IgD-negative memory B cell (primary cell): ENCODE measurements around the gene NYAP1. TPM values are rescaled to one million over a fixed set of nuclear protein-coding genes. Genes with fewer than 3 reads are reported as not detected.
"Not testable (repeated sequence)": the region's sequence is repeated elsewhere in the genome, so short reads cannot be mapped to it uniquely, and the experiment has no call there.

Experiments
- H3K27ac Mint-ChIP-seq, 3 donors: one replicate each; pipeline ENCODE4 v1.8.0; 2020 to 2022; ENCODE audit warnings: mild to moderate bottlenecking in 3 of 3, mixed read lengths in 3 of 3, moderate library complexity in 1 of 3
- H3K27me3 Mint-ChIP-seq: one replicate; pipeline ENCODE4 v1.8.0; 2021; ENCODE audit warnings: mixed read lengths
- H3K36me3 Mint-ChIP-seq: one replicate; pipeline ENCODE4 v1.8.0; 2020; ENCODE audit warnings: mild to moderate bottlenecking, mixed read lengths
- H3K4me1 Mint-ChIP-seq, 3 donors: one replicate each; pipeline ENCODE4 v1.8.0; 2020 to 2022; ENCODE audit warnings: mixed read lengths in 3 of 3, mild to moderate bottlenecking in 1 of 3
- H3K4me3 Mint-ChIP-seq, 4 donors: one replicate each; pipeline ENCODE4 v1.8.0; 2020 to 2022; ENCODE audit warnings: mild to moderate bottlenecking in 4 of 4, mixed read lengths in 4 of 4, moderate library complexity in 3 of 4
- H3K9me3 Mint-ChIP-seq, 3 donors: one replicate each; pipeline ENCODE4 v1.8.0; 2020 to 2021; ENCODE audit warnings: mixed read lengths in 3 of 3, mild to moderate bottlenecking in 1 of 3
- polyA plus RNA-seq: library from polyadenylated mRNA; unstranded; fragments of 300-500 nt; fragmentation: Illumina TruSeq; gene quantifications from one replicate; pipeline ENCODE4 v1.2.3, GENCODE V29; 2021

The NYAP1 gene
- not detected for polyA plus RNA-seq

DNA sequence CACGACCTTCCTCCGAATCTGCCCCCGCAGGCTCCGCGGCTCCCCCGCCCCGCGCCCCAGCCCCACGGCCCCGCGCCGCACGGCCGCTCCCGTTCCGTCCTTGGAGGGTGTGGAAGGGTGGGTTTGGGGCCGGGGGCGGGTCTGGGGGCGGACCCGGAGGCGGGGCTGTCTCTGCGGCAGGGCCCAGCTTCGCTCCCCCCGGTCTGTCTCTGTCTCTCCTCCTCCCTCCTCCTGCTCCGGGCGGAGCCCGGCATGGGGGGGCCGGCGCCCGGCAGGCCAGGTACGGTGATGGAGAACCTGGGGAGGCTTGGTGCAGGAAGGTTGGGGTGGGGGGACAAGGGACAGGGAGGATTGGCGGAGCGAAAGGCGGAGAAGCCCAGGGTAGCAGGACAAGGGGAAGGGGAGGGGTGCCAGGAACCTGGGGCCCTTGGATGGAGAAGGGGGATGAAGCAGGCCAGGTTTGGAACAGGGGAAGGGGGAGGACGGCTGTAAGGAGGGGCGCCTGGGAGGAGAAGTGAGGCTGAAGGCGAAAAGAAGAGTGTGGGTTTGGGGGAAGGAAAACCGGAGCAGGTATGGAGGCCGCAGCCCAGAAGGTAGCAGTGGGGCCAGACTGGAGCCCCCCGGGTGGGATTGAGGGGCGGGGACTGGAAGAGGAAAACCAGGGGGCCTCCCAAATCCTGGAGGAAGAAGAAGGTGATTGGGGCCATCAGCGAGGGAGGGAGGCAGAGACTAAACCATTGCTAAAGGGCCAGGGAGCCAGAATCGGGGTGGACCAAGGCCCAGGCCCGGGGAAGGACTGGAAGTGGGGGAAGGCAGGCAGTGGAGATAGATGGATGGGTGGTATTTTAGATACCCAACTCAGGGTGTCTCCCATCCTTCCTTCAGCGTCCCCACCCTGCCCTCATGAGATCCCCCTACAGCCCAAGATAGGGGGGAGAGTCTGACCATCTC is at the start of gene NYAP1:
NYAP1 (plus strand) TSS at position 206 of the 951 bp plus-strand sequence. CDS start 1,385 bp downstream, outside the sequence.
- H3K36me3 Mint-ChIP-seq, result no peaks in the 10 kb centered on the region
- H3K4me3 Mint-ChIP-seq, result peak within 1 kb of the TSS; percentile 77 to 89 (median 85)
- no peaks in the 10 kb centered on the region for H3K9me3 Mint-ChIP-seq
- peaks cover 4 to 9% (median 5%) of the 10 kb centered on the region in 3 donors for H3K4me1 Mint-ChIP-seq
- peak within 1 kb of the TSS in 1 of 3 donors; percentile 2 for H3K27ac Mint-ChIP-seq
- H3K27me3 Mint-ChIP-seq, result peaks cover 7% of the 10 kb centered on the region

DNA sequence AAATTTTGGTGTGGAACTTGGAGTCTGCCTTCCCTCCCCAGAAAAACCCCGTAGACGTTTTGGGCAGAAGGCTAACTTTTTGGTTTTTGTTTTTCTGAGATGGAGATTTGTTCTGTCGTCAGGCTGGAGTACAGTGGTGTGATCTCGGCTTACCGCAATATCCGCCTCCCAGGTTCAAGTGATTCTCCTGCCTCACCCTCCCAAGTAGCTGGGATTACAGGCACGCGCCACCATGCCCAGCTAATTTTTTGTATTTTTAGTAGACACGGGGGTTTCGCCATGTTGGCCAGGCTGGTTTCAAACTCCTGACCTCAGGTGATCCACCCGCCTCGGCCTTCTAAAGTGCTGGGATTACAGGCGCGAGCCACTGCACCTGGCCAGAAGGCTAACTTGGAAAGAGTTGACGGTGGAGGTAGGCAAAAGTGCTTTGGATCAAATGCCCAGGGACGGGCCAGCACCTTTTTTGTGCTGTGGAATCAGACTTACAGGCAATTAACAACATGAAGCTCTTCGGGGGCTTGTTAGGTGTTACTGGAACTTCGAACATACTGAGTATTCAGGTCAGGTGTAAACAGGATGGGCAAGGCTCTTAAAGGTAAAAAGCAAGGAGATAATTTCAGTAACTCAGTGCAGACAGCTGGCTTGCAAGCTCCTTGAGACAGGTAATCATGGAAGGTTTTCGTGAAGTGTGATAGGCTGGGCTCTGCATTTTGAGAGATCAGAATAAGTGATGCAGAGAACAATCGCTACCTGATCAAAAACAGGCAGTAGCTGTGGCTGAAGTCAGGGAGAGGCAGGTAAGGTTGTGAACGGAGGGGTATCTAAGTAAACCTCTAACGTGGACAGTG is 49.2 kb upstream of the NYAP1 start:
- Mint-ChIP-seq H3K27ac (peak overlapping the region; percentile 90 to 99 (median 91)), H3K36me3 (peaks cover 3% of the 10 kb centered on the region), H3K27me3 (no peaks in the 10 kb centered on the region), H3K4me3 (peak overlapping the region; percentile 84 to 95 (median 88)), H3K9me3 (no peaks in the 10 kb centered on the region), H3K4me1 (peaks cover 14 to 35% (median 30%) of the 10 kb centered on the region in 3 donors)

DNA sequence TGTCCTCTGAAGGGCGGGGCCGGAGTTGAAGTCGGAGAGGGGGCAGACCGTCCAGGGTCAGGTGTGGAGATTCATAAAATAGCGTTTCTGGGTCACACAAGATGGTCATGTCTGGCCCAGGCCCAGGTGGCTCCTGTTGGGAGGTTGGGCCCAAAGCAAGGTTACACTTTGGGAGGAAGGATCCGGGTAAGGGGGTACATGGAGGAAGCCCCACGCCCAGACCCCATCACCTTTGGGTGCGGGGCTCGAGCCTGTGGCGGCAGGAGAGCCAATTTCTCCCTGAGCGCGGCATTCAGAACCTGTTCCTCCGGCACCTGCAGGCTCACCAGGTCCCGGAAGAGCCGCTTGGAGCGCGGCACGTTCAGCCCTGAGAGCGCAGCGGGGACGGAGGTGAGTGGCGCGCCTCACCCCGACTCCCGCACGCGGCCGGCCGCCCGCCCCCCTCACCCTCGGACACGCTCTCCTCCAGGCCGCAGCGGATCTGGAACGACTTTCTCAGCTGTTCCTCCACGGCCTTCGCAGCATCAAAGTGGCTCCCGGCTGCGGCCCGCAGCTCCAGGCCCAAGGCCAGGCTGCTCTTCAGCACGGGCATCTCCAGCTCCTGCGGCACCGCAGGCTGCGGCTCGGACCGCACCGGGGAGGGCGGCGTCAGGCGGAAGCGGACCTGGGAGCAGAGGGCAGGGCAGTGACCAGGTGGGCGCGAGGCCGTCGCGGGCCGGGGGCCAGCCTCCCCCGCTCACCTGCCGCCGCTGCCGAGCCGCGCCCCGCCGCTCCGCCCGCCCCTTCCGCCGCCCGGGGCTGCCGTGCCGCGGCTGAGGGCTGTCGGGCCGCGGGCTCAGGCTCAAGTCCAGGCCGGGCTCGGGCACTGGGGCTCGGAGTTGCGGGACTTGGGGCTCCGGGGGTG is 48.1 kb upstream of the NYAP1 start:
- Mint-ChIP-seq H3K4me3 (peak overlapping the region; percentile 85 to 99 (median 96)), H3K4me1 (peaks cover 11 to 32% (median 27%) of the 10 kb centered on the region in 3 donors), H3K36me3 (peaks cover 3% of the 10 kb centered on the region), H3K9me3 (no peaks in the 10 kb centered on the region), H3K27ac (peak overlapping the region; percentile 91 to 99 (median 95)), H3K27me3 (no peaks in the 10 kb centered on the region)

DNA sequence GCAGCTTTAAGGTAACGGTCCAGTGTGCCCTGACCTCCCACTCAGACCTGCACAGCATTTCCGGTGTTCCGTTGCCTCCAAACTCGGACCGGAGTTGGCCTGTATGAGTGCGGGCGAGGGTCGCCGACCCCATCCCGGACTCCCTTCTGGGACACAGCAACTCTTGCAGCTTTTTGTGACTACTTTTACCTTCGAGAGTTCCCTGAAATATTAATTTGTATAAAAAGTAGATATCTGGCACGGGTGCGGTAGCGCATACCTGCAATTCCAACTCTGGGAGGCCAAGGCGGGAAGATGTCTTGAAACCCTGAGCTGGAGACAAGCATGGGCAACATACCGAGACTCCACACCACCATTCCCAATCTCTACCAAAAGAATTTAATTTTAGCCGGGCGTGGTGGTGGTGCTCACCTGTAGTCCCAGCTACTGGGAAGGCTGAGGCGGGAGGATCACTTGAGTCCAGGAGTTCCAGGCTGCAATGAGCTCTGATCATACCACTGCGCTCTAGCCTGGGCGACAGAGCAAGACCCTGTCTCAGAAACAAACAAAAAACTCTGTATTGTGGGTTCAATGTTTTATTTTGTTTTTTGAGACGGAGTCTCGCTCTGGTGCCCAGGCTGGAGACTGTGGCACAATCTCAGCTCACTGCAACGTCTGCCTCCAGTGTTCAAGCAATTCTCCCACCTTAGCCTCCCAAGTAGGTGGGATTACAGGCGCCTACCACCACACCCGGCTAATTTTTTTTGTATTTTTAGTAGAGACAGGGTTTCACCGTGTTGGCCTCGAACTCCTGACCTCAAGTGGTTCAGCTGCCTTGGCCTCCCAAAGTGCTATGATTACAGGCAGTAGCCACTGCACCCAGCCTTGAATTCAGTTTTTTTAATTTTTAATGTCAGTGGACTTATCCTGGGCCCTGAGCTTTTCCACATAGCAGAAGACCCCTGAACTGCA is 46.3 kb upstream of the NYAP1 start:
- Mint-ChIP-seq H3K36me3 (peaks cover 3% of the 10 kb centered on the region), H3K27me3 (no peaks in the 10 kb centered on the region), H3K4me3 (peak overlapping the region; percentile 8 to 99 (median 73)), H3K4me1 (peaks cover 11 to 21% (median 21%) of the 10 kb centered on the region in 3 donors), H3K27ac (peak overlapping the region in 2 of 3 donors; percentile 19 to 99), H3K9me3 (no peaks in the 10 kb centered on the region)

DNA sequence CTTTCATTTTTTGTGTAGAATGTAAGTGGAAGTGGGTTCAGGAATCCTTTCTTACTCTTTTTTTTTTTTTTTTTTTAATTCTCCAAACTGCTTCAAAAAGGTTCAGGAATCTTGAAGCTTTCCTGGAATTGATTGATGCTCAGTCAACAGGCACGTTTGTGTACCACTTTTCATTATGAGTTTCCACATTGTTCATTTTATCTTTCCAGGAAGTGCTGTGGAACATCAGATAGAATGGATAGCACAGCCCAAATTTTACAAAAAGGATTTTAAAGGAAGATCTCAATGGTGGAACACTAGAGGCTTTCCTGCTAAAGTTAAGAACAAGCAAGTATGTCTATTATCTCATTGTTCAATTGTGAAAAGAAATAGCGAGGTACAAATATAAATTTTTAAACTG is 45.6 kb upstream of the NYAP1 start:
- Mint-ChIP-seq H3K9me3 (no peaks in the 10 kb centered on the region), H3K27me3 (no peaks in the 10 kb centered on the region), H3K36me3 (peaks cover 3% of the 10 kb centered on the region), H3K27ac (peak overlapping the region in 2 of 3 donors; percentile 19 to 99), H3K4me1 (peaks cover 11 to 19% (median 18%) of the 10 kb centered on the region in 3 donors), H3K4me3 (peak overlapping the region in 2 of 4 donors; percentile 22 to 54)

DNA sequence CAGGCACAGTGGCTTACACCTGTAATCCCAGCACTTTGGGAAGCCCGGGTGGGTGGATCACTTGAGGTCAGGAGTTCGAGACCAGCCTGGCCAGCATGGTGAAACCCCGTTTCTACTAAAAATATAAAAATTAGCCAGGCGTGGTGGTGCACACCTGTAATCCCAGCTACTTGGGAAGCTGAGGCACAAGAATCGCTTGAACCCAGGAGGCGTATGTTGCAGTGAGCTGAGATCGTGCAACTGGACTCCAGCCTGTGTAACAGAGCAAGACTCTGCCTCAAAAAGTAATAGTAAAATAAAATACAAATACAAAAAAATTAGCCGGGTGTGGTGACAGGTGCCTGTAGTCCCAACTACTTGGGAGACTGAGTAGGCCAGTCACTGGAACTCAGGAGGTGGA is 45.0 kb upstream of the NYAP1 start:
- H3K9me3 Mint-ChIP-seq, H3K27ac Mint-ChIP-seq, H3K27me3 Mint-ChIP-seq, H3K36me3 Mint-ChIP-seq: not testable (repeated sequence)
- Mint-ChIP-seq H3K4me1 (peaks cover 11 to 17% (median 16%) of the 10 kb centered on the region in 3 donors), H3K4me3 (peak overlapping the region in 1 of 4 donors; percentile 26)

DNA sequence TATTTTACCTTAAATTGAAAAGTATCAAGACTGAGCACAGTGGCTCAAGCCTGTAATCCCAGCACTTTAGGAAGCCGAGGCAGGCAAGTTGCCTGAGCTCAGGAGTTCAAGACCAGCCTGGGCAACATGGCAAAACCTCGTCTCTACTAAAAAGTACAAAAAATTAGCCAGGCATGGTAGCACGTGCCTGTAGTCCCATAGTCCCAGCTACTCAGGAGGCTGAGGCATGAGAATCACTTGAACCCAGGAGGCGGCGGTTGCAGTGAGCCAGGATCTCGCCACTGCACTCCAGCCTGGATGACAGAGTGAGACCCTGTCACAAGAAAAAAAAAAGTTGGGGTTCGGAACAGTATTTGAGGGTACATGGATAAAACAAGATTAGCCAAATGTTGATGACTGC is 44.5 kb upstream of the NYAP1 start:
- peak overlapping the region in 1 of 4 donors; percentile 26 for H3K4me3 Mint-ChIP-seq
- H3K27ac Mint-ChIP-seq, result not testable (repeated sequence)

DNA sequence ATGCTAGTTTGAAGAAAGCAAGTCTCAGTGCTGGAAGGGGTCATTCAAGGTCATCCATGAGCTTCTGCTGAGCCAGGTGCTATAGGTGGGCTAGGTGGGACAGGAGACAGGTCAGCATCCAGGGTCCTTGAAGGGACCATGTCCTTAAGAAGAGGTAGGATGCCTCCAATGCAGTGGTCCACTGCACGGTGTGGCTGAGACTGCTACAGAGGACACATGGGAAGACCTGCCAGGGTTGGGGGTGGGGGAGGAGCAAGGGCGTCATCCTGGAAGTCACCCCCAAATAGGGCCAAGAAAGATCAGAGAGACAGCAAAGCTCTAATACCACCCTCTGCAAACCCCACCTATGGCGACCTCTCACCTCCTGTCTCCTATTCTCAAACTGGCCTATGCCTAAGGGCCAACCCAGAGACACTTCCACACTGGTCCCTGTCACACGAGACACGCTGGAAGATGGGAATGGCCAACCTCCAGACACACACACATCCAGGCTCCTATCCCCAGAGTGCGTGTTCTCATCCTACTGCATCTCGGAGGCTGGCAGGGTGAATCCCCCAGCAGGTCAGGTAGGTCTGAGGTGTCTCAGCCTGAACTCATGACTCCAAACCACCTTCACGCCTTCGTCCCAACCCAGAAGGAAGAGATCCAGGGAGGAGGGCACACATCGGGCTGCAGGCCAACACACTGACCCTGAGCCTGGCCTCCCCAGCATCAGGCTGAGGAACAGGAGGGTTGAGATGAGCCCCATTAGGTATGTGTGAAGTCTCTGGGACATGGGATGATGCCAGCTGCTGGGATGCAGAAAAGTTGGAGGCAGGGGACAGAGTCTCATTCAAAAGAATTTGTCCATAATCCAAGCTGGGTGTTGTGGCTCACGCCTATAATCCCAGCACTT is 41.8 kb upstream of the NYAP1 start:
- no peak overlapping the region for H3K27ac Mint-ChIP-seq
- H3K4me1 Mint-ChIP-seq, result peaks cover 0 to 9% (median 6%) of the 10 kb centered on the region in 3 donors
- no peaks in the 10 kb centered on the region for H3K9me3 Mint-ChIP-seq
- no peaks in the 10 kb centered on the region for H3K36me3 Mint-ChIP-seq
- peak overlapping the region in 1 of 4 donors; percentile 44 for H3K4me3 Mint-ChIP-seq
- no peaks in the 10 kb centered on the region for H3K27me3 Mint-ChIP-seq

More for the DNA sequence above, 44.5 kb upstream of the NYAP1 start:
- H3K27me3 Mint-ChIP-seq, H3K36me3 Mint-ChIP-seq, H3K9me3 Mint-ChIP-seq: not testable (repeated sequence)
- peaks cover 11 to 12% (median 11%) of the 10 kb centered on the region in 3 donors for H3K4me1 Mint-ChIP-seq

DNA sequence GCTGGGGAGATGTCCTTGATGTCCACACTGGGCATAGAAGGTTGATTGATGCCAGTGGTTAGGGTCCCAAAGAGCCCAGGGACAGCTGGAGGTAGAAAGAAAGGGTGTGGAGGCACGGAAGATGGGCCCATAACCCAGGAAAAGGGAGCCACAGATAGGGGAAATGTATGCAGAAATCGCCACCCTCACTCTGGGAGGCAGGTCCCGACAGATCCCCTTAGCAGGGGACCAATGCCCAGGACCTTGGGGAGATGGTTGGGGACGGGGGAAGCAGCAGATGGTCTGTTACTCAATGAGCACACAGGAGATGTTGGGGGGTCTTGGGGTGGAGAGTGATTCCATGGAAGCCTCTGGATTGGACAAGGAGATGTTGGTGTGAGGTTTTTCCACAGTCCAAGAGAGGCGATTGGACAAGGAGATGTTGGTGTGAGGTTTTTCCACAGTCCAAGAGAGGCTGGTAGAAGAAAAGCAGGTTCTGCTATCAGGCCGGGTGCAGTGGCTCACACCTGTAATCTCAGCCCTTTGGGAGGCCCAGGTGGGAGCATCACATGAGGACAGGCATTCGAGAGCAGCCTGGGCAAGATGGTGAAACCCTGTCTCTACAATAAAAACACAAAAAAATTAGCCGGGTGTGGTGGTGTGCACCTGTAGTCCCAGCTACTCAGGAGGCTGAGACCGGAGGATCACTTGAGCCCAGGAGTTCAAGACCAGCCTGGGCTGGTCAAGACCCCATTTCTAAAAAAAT is 40.5 kb upstream of the NYAP1 start:
- no peaks in the 10 kb centered on the region for H3K27me3 Mint-ChIP-seq
- peak overlapping the region; percentile 33 to 77 (median 39) for H3K27ac Mint-ChIP-seq
- H3K4me1 Mint-ChIP-seq, result peaks cover 0 to 9% (median 6%) of the 10 kb centered on the region in 3 donors
- H3K9me3 Mint-ChIP-seq, result no peaks in the 10 kb centered on the region
- H3K4me3 Mint-ChIP-seq, result peak overlapping the region in 1 of 4 donors; percentile 27
- no peaks in the 10 kb centered on the region for H3K36me3 Mint-ChIP-seq

DNA sequence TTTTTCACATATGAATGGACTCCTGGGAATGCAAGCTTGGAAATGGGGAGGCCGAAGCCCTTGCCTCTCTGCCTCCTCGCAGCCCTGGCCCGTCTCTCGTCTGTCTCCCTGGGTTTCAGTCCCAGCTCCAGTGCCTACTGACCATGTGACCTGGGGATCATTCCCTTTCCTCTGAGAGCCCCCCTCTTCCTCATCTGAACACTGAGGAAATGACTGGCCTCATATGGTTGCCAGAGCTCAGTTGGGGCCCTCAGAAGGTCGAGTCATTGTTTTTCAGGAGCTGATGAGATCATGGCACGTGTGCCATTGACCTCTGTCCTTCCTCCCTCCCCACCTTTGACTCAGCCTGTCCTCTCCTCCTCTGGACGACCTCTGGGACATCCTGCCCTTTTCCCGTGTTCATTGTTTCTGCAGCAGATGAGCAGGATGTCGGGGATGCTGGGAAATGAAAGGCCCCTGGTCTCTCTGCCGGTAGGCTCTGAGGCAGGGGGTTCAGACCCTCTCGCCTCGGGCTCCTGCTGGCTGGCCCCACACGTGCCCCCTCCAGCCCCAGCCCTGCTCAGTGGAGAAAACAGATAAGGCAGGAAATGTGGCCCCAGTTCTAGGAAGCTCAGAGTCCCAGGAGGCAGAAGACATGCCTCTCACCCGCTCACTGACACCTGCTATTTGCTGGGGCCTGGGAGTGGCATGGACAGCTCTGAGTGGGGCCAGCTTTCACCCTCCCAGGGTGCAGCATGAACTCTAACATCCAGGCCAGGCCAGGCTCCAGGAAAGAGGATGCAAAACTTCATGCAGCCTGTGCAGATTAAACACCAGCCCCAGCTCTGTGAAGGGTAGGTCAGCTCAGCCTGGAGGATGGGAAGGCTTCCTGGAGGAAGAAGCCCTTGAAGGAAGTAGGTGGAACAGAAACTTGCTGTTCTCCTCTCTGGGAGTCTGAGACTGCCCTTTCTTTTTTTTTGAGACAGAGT is 39.1 kb upstream of the NYAP1 start:
- Mint-ChIP-seq H3K9me3 (no peaks in the 10 kb centered on the region), H3K27ac (peak overlapping the region; percentile 33 to 63 (median 47)), H3K4me1 (peaks cover 0 to 9% (median 6%) of the 10 kb centered on the region in 3 donors), H3K36me3 (no peaks in the 10 kb centered on the region), H3K4me3 (peak overlapping the region in 3 of 4 donors; percentile 6 to 80 (median 25)), H3K27me3 (no peaks in the 10 kb centered on the region)

DNA sequence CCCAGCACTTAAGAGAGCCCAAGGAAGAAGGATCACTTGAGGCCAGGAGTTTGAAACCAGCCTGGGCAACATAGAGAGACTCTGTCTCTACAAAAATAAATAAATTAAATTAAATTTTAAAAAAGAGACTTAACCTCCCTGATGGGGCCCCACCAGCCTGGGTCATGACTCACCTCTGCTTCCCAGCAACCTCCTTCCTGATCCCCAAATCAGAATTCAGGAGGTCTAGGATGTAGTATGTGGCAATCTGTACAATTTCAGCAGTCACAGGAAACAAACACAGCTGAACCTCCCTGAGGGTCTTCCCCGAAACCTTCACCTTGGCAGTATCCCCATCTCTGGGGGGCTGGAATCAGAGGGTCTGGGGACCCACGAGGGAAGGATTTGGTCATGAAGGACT is 37.7 kb upstream of the NYAP1 start:
- H3K27ac Mint-ChIP-seq, result peak overlapping the region in 2 of 3 donors; percentile 23 to 70
- no peak overlapping the region for H3K4me3 Mint-ChIP-seq
- H3K27me3 Mint-ChIP-seq, result no peaks in the 10 kb centered on the region

More for the DNA sequence above, 37.7 kb upstream of the NYAP1 start:
- peaks cover 7 to 12% (median 10%) of the 10 kb centered on the region in 3 donors for H3K4me1 Mint-ChIP-seq
- H3K9me3 Mint-ChIP-seq, result no peaks in the 10 kb centered on the region
- H3K36me3 Mint-ChIP-seq, result no peaks in the 10 kb centered on the region
